22Rv1 (cell line): Measurements from ENCODE around the gene LYZL4.

Experiments
- CTCF ChIP-seq: fragments of 450-650 bp; IDR thresholded peaks from 2 replicates; pipeline ENCODE4 v1.5.1; 2017; ENCODE audit warnings: mild to moderate bottlenecking
- ZFX ChIP-seq: fragments of 450-650 bp; IDR thresholded peaks from 2 replicates; pipeline ENCODE4 v1.6.1; 2017; ENCODE audit warnings: antibody characterized with exemption, borderline replicate concordance

GRCh38 chr3:42419563-42419962, 9.2 kb upstream of the LYZL4 start:
- TF ChIP-seq CTCF, result no peak
- TF ChIP-seq ZFX, result no peak
